Ishikawa (cell line): ENCODE data around the gene DPP8.

Experiments
- CEBPB ChIP-seq: IDR thresholded peaks from 2 replicates; pipeline ENCODE4 v1.6.1; 2012
- CREB1 ChIP-seq: IDR thresholded peaks from 2 replicates; pipeline ENCODE4 v1.6.1; 2012; ENCODE audit warnings: low read depth
- EGR1 ChIP-seq: IDR thresholded peaks from 2 replicates; pipeline ENCODE4 v1.6.1; 2012
- EP300 ChIP-seq: IDR thresholded peaks from 2 replicates; pipeline ENCODE4 v1.6.1; 2012; ENCODE audit warnings: borderline replicate concordance
- FOXM1 ChIP-seq: IDR thresholded peaks from 2 replicates; pipeline ENCODE4 v1.6.1; 2012; ENCODE audit warnings: low read depth, borderline replicate concordance
- NFIC ChIP-seq: IDR thresholded peaks from 2 replicates; pipeline ENCODE4 v1.6.1; 2012
- RAD21 ChIP-seq: IDR thresholded peaks from 2 replicates; pipeline ENCODE4 v1.6.1; 2012; ENCODE audit warnings: low read depth
- TAF1 ChIP-seq: IDR thresholded peaks from 2 replicates; pipeline ENCODE4 v1.6.1; 2012; ENCODE audit warnings: low read depth, mild to moderate bottlenecking
- TCF12 ChIP-seq: IDR thresholded peaks from 2 replicates; pipeline ENCODE4 v1.6.1; 2012; ENCODE audit warnings: low read depth
- TEAD4 ChIP-seq: IDR thresholded peaks from 2 replicates; pipeline ENCODE4 v1.6.1; 2012
- USF1 ChIP-seq: IDR thresholded peaks from 2 replicates; pipeline ENCODE4 v1.6.1; 2012
- YY1 ChIP-seq: IDR thresholded peaks from 2 replicates; pipeline ENCODE4 v1.6.1; 2012; ENCODE audit warnings: low read depth
- ZBTB7A ChIP-seq: IDR thresholded peaks from 2 replicates; pipeline ENCODE4 v1.6.1; 2012; ENCODE audit warnings: low read depth
- TF ChIP-seq, protein P1 (sequence below): IDR thresholded peaks from 2 replicates; pipeline ENCODE4 v1.6.1; 2012
- TF ChIP-seq, protein P2 (sequence below): IDR thresholded peaks from 2 replicates; pipeline ENCODE4 v1.6.1; 2012; ENCODE audit warnings: low read depth, mild to moderate bottlenecking

The DPP8 gene

DNA sequence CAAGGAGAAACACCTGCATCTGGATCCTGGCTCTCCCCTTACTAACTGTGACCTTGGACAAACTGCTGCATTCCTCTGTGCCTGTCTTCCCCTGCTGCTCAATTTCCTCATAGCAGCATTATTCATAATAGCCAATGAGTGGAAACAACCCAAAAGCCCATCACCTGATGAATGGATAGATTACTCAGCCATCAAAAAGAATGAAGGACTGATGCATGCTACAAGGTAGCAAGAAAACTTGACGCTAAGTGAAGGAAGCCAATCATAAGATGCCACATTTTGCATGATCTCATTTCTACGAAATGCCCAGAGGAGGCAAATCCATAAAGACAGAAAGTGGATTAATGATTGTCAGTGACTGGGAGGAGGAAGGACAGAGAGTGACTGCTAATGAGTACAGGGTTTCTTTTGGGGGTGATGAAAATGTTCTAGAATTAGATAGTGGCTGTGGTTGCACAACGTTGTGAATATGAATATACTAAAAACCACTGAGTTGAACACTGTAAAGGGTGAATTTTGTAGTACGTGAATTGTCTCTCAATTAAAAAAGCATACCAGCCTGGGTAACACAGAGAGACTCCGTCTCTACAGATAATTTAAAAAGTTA is 105.9 kb downstream of the DPP8 start:
- TF ChIP-seq, protein P1, sequence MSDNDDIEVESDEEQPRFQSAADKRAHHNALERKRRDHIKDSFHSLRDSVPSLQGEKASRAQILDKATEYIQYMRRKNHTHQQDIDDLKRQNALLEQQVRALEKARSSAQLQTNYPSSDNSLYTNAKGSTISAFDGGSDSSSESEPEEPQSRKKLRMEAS = no peak
- TF ChIP-seq USF1 (no peak), TCF12 (no peak), NFIC (no peak), RAD21 (no peak), TAF1 (no peak), YY1 (no peak), FOXM1 (no peak), CREB1 (no peak), TEAD4 (no peak), ZBTB7A (no peak), CEBPB (no peak), EP300 (no peak), EGR1 (no peak)
- TF ChIP-seq, protein P2, sequence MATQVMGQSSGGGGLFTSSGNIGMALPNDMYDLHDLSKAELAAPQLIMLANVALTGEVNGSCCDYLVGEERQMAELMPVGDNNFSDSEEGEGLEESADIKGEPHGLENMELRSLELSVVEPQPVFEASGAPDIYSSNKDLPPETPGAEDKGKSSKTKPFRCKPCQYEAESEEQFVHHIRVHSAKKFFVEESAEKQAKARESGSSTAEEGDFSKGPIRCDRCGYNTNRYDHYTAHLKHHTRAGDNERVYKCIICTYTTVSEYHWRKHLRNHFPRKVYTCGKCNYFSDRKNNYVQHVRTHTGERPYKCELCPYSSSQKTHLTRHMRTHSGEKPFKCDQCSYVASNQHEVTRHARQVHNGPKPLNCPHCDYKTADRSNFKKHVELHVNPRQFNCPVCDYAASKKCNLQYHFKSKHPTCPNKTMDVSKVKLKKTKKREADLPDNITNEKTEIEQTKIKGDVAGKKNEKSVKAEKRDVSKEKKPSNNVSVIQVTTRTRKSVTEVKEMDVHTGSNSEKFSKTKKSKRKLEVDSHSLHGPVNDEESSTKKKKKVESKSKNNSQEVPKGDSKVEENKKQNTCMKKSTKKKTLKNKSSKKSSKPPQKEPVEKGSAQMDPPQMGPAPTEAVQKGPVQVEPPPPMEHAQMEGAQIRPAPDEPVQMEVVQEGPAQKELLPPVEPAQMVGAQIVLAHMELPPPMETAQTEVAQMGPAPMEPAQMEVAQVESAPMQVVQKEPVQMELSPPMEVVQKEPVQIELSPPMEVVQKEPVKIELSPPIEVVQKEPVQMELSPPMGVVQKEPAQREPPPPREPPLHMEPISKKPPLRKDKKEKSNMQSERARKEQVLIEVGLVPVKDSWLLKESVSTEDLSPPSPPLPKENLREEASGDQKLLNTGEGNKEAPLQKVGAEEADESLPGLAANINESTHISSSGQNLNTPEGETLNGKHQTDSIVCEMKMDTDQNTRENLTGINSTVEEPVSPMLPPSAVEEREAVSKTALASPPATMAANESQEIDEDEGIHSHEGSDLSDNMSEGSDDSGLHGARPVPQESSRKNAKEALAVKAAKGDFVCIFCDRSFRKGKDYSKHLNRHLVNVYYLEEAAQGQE = no peak

GRCh38 chr15:65410972-65411371 is 106.5 kb downstream of the DPP8 start:
- no peak for TF ChIP-seq CEBPB
- TF ChIP-seq CREB1 = no peak
- no peak for TF ChIP-seq FOXM1
- TF ChIP-seq, protein P1 = no peak
- TF ChIP-seq TAF1 = no peak
- no peak for TF ChIP-seq RAD21
- no peak for TF ChIP-seq YY1
- TF ChIP-seq TCF12 = no peak
- TF ChIP-seq ZBTB7A = no peak
- no peak for TF ChIP-seq EP300
- no peak for TF ChIP-seq USF1
- TF ChIP-seq EGR1 = no peak
- TF ChIP-seq TEAD4 = no peak

GRCh38 chr15:65410036-65410435 is 107.5 kb downstream of the DPP8 start:
- TF ChIP-seq CREB1 = no peak
- no peak for TF ChIP-seq TEAD4
- no peak for TF ChIP-seq ZBTB7A
- no peak for TF ChIP-seq FOXM1

GRCh38 chr15:65409036-65409631 is 108.4 kb downstream of the DPP8 start:
- TF ChIP-seq CEBPB = no peak
- no peak for TF ChIP-seq TCF12
- no peak for TF ChIP-seq FOXM1
- TF ChIP-seq, protein P1 = no peak
- TF ChIP-seq YY1 = no peak
- no peak for TF ChIP-seq CREB1
- TF ChIP-seq TAF1 = no peak
- no peak for TF ChIP-seq EGR1
- no peak for TF ChIP-seq ZBTB7A
- no peak for TF ChIP-seq NFIC
- no peak for TF ChIP-seq RAD21
- TF ChIP-seq TEAD4 = no peak
- TF ChIP-seq EP300 = no peak
- no peak for TF ChIP-seq USF1
- TF ChIP-seq, protein P2 = no peak
